GM23338 (cell line): ENCODE results near the gene NPEPL1. TPM values are rescaled to one million over a fixed set of nuclear protein-coding genes. Genes with fewer than 3 reads are reported as not detected.
"Not testable (repeated sequence)": the region's sequence is repeated elsewhere in the genome, so short reads cannot be mapped to it uniquely, and the experiment has no call there.

ENCODE experiments used
- ATAC-seq: fragments of 200-7000 bp; cut with Tn5 transposase; 3 replicates; pipeline ENCODE4 v1.9.1; 2020
- DNase-seq: peaks from one replicate; pipeline ENCODE4 v3.0.0-alpha.2; 2015; ENCODE audit warnings: low spot score
- H2AFZ ChIP-seq: fragments of 200-600 bp; sonication (generic); 2 replicates; pipeline ENCODE4 v1.8.0; 2016; ENCODE audit warnings: antibody characterized with exemption, mild to moderate bottlenecking, moderate library complexity
- H3F3A ChIP-seq: fragments of 200-600 bp; sonication (generic); replicated peaks from 2 replicates; pipeline ENCODE4 v1.8.0; 2017; ENCODE audit warnings: antibody characterized with exemption, mixed run types, low read depth
- H3K27ac ChIP-seq: fragments of 200-600 bp; sonication (generic); 2 replicates; pipeline ENCODE4 v1.6.1; 2016; ENCODE audit warnings: low read depth
- H3K27me3 ChIP-seq: fragments of 200-600 bp; sonication (generic); 2 replicates; pipeline ENCODE4 v1.8.0; 2016; ENCODE audit warnings: mild to moderate bottlenecking, mixed run types, moderate library complexity; ENCODE audit not compliant: insufficient read depth
- H3K36me3 ChIP-seq: fragments of 200-600 bp; sonication (generic); 2 replicates; pipeline ENCODE4 v1.8.0; 2016; ENCODE audit warnings: mild to moderate bottlenecking; ENCODE audit not compliant: insufficient read depth
- H3K4me1 ChIP-seq: fragments of 200-600 bp; sonication (generic); 2 replicates; pipeline ENCODE4 v1.8.0; 2016; ENCODE audit warnings: mild to moderate bottlenecking, moderate library complexity; ENCODE audit not compliant: insufficient read depth
- H3K4me2 ChIP-seq: fragments of 200-600 bp; sonication (generic); 2 replicates; pipeline ENCODE4 v1.7.1; 2017; ENCODE audit warnings: mixed run types
- H3K4me3 ChIP-seq: fragments of 200-600 bp; sonication (generic); 2 replicates; pipeline ENCODE4 v1.6.1; 2016; ENCODE audit warnings: mixed run types
- H3K79me2 ChIP-seq: fragments of 200-600 bp; sonication (generic); replicated peaks from 2 replicates; pipeline ENCODE4 v1.8.0; 2017; ENCODE audit warnings: mild to moderate bottlenecking; ENCODE audit not compliant: insufficient read depth
- H3K9me2 ChIP-seq: fragments of 200-600 bp; sonication (generic); 2 replicates; pipeline ENCODE4 v1.8.0; 2017; ENCODE audit not compliant: insufficient read depth
- H4K20me1 ChIP-seq: fragments of 200-600 bp; sonication (generic); replicated peaks from 2 replicates; pipeline ENCODE4 v1.8.0; 2017; ENCODE audit warnings: mild to moderate bottlenecking; ENCODE audit not compliant: insufficient read depth
- H3K27ac Mint-ChIP-seq: 2 replicates; pipeline ENCODE4 v1.8.0; 2020; ENCODE audit warnings: inconsistent platforms, mild to moderate bottlenecking, moderate library complexity, mixed read lengths
- H3K27me3 Mint-ChIP-seq: 3 replicates; pipeline ENCODE4 v1.8.0; 2022; ENCODE audit warnings: low read depth, mild to moderate bottlenecking, moderate library complexity, mixed read lengths, inconsistent platforms; ENCODE audit not compliant: insufficient read depth, poor library complexity
- H3K36me3 Mint-ChIP-seq: 3 replicates; pipeline ENCODE4 v1.8.0; 2021; ENCODE audit warnings: low read depth, mild to moderate bottlenecking, inconsistent platforms, moderate library complexity, mixed read lengths
- H3K4me1 Mint-ChIP-seq: 3 replicates; pipeline ENCODE4 v1.8.0; 2020; ENCODE audit warnings: mild to moderate bottlenecking, inconsistent platforms, mixed read lengths
- H3K4me3 Mint-ChIP-seq: 3 replicates; pipeline ENCODE4 v1.8.0; 2021; ENCODE audit warnings: moderate library complexity, mild to moderate bottlenecking, inconsistent platforms, mixed read lengths
- H3K9me3 Mint-ChIP-seq: 3 replicates; pipeline ENCODE4 v1.8.0; 2020; ENCODE audit warnings: moderate library complexity, mild to moderate bottlenecking, inconsistent platforms, mixed read lengths
- CREB1 ChIP-seq: fragments of 250-450 bp; sonication (Bioruptor Pico); IDR thresholded peaks from 2 replicates; pipeline ENCODE4 v1.5.0; 2020; ENCODE audit warnings: low read depth, mild to moderate bottlenecking, moderate library complexity
- JUNB ChIP-seq: IDR thresholded peaks from one replicate; pipeline ENCODE4 v1.6.1; 2016; ENCODE audit warnings: antibody characterized with exemption; ENCODE audit not compliant: unreplicated experiment
- NANOG ChIP-seq: IDR thresholded peaks from 2 replicates; pipeline ENCODE4 v1.6.1; 2016; ENCODE audit warnings: antibody characterized with exemption, borderline replicate concordance
- POLR2AphosphoS5 ChIP-seq: IDR thresholded peaks from 2 replicates; pipeline ENCODE4 v1.6.1; 2016; ENCODE audit warnings: antibody characterized with exemption, low read depth
- STAT1 ChIP-seq: IDR thresholded peaks from one replicate; pipeline ENCODE4 v1.6.1; 2016; ENCODE audit warnings: antibody characterized with exemption; ENCODE audit not compliant: unreplicated experiment
- ZNF114 ChIP-seq: fragments of 250-450 bp; sonication (Bioruptor Pico); IDR thresholded peaks from 2 replicates; pipeline ENCODE4 v1.5.0; 2020; ENCODE audit warnings: mild to moderate bottlenecking, moderate library complexity
- ZNF331 ChIP-seq: fragments of 250-450 bp; sonication (Bioruptor Pico); IDR thresholded peaks from 2 replicates; pipeline ENCODE4 v1.5.0; 2020; ENCODE audit warnings: low read depth, mild to moderate bottlenecking, moderate library complexity
- polyA plus RNA-seq: library from polyadenylated mRNA; unstranded; fragments of >200 nt; fragmentation: Nextera tagmentation; extraction: Ambion mirVana; gene quantifications from 2 replicates; pipeline ENCODE4 v1.2.1, GENCODE V29; 2016
- total RNA-seq: library from RNA; depleted of rRNA; stranded (reverse); fragments of >200 nt; shearing (Covaris generic); gene quantifications from 2 replicates; pipeline ENCODE4 v1.2.3, GENCODE V29; 2014
- TF ChIP-seq, protein P1 (sequence below): fragments of 250-450 bp; sonication (Bioruptor Pico); IDR thresholded peaks from 2 replicates; pipeline ENCODE4 v1.5.0; 2020; ENCODE audit warnings: mild to moderate bottlenecking, moderate library complexity

The NPEPL1 gene
- total and polyA plus RNA-seq, 2 experiments from 2014 or later: 23.5 to 30.0 TPM

DNA sequence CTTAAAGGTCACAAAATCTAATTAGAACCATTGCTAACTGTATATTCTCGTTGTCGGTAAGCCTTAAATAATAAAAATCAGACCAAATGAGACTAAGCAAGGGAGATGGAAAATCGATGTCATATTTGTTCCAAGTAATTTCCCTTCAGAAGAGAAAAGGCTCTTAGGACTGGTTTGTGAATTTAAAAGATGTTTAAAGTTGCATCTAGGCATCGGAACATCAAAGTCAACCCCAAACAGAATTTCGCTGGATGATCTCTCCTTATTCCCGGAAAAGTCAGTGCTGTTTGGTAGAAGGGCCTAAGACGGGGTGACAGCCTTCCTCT, 63.8 kb downstream of the NPEPL1 start:
- H3K27me3 Mint-ChIP-seq: peaks cover 22% of the 10 kb centered on the region

GRCh38 chr20:58757647-58758046, 65.0 kb downstream of the NPEPL1 start:
- Mint-ChIP-seq H3K4me1 (peaks cover 32% of the 10 kb centered on the region), H3K27me3 (peaks cover 17% of the 10 kb centered on the region)
- not testable (repeated sequence) for H3F3A ChIP-seq, H3K36me3 ChIP-seq, H3K27ac ChIP-seq, H4K20me1 ChIP-seq, H2AFZ ChIP-seq, H3K9me3 Mint-ChIP-seq, H3K27me3 ChIP-seq, ATAC-seq, H3K4me3 Mint-ChIP-seq, H3K27ac Mint-ChIP-seq, DNase-seq, H3K4me3 ChIP-seq, H3K79me2 ChIP-seq, H3K4me2 ChIP-seq, H3K36me3 Mint-ChIP-seq
- H3K4me1 ChIP-seq: peaks cover 19% of the 10 kb centered on the region
- H3K9me2 ChIP-seq: peaks cover 28% of the 10 kb centered on the region

More for the DNA sequence above, 63.8 kb downstream of the NPEPL1 start:
- TF ChIP-seq STAT1: no peak
- TF ChIP-seq, protein P1, sequence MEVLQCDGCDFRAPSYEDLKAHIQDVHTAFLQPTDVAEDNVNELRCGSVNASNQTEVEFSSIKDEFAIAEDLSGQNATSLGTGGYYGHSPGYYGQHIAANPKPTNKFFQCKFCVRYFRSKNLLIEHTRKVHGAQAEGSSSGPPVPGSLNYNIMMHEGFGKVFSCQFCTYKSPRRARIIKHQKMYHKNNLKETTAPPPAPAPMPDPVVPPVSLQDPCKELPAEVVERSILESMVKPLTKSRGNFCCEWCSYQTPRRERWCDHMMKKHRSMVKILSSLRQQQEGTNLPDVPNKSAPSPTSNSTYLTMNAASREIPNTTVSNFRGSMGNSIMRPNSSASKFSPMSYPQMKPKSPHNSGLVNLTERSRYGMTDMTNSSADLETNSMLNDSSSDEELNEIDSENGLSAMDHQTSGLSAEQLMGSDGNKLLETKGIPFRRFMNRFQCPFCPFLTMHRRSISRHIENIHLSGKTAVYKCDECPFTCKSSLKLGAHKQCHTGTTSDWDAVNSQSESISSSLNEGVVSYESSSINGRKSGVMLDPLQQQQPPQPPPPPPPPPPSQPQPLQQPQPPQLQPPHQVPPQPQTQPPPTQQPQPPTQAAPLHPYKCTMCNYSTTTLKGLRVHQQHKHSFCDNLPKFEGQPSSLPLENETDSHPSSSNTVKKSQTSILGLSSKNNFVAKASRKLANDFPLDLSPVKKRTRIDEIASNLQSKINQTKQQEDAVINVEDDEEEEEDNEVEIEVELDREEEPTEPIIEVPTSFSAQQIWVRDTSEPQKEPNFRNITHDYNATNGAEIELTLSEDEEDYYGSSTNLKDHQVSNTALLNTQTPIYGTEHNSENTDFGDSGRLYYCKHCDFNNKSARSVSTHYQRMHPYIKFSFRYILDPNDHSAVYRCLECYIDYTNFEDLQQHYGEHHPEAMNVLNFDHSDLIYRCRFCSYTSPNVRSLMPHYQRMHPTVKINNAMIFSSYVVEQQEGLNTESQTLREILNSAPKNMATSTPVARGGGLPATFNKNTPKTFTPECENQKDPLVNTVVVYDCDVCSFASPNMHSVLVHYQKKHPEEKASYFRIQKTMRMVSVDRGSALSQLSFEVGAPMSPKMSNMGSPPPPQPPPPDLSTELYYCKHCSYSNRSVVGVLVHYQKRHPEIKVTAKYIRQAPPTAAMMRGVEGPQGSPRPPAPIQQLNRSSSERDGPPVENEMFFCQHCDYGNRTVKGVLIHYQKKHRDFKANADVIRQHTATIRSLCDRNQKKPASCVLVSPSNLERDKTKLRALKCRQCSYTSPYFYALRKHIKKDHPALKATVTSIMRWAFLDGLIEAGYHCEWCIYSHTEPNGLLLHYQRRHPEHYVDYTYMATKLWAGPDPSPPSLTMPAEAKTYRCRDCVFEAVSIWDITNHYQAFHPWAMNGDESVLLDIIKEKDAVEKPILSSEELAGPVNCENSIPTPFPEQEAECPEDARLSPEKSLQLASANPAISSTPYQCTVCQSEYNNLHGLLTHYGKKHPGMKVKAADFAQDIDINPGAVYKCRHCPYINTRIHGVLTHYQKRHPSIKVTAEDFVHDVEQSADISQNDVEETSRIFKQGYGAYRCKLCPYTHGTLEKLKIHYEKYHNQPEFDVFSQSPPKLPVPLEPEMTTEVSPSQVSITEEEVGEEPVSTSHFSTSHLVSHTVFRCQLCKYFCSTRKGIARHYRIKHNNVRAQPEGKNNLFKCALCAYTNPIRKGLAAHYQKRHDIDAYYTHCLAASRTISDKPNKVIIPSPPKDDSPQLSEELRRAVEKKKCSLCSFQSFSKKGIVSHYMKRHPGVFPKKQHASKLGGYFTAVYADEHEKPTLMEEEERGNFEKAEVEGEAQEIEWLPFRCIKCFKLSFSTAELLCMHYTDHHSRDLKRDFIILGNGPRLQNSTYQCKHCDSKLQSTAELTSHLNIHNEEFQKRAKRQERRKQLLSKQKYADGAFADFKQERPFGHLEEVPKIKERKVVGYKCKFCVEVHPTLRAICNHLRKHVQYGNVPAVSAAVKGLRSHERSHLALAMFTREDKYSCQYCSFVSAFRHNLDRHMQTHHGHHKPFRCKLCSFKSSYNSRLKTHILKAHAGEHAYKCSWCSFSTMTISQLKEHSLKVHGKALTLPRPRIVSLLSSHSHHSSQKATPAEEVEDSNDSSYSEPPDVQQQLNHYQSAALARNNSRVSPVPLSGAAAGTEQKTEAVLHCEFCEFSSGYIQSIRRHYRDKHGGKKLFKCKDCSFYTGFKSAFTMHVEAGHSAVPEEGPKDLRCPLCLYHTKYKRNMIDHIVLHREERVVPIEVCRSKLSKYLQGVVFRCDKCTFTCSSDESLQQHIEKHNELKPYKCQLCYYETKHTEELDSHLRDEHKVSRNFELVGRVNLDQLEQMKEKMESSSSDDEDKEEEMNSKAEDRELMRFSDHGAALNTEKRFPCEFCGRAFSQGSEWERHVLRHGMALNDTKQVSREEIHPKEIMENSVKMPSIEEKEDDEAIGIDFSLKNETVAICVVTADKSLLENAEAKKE: no peak
- no peak for TF ChIP-seq JUNB
- TF ChIP-seq POLR2AphosphoS5: no peak
- TF ChIP-seq ZNF331: no peak
- no peak for TF ChIP-seq CREB1
- TF ChIP-seq ZNF114 (CRISPR knock-in tag): no peak
- no peak for TF ChIP-seq NANOG
- Histone ChIP-seq H2AFZ (no peak overlapping the region), H3K79me2 (no peaks in the 10 kb centered on the region), H3F3A (peaks cover 6% of the 10 kb centered on the region; the same call in 1 of the 2 replicates), H3K27me3 (no peaks in the 10 kb centered on the region), H4K20me1 (no peaks in the 10 kb centered on the region), H3K9me2 (peaks cover 26% of the 10 kb centered on the region), H3K27ac (no peak overlapping the region), H3K36me3 (0 out of 2 replicates have a peak, but pooled peaks cover 3% of the 10 kb centered on the region), H3K4me2 (no peak overlapping the region), H3K4me3 (no peak overlapping the region), H3K4me1 (peaks cover 22% of the 10 kb centered on the region)
- Mint-ChIP-seq H3K27ac (no peak overlapping the region), H3K36me3 (peaks cover 6% of the 10 kb centered on the region), H3K9me3 (no peaks in the 10 kb centered on the region; the same call in 2 of the 3 replicates), H3K4me1 (peaks cover 39% of the 10 kb centered on the region), H3K4me3 (no peak overlapping the region)
- no peak for DNase-seq
- ATAC-seq: no peak
